RWPE2 (cell line): ENCODE data around the gene PPP6R3.

ENCODE experiments used
- ATAC-seq: fragments of 200-7000 bp; cut with Tn5 transposase; 3 replicates; pipeline ENCODE4 v1.9.1; 2021; ENCODE audit warnings: low read depth
- DNase-seq: peaks from one replicate; pipeline ENCODE4 v3.0.0-alpha.2; 2020; ENCODE audit warnings: low spot score
- H3K27ac ChIP-seq: fragments of 450-650 bp; 2 replicates; pipeline ENCODE4 v1.5.1; 2017; ENCODE audit warnings: mild to moderate bottlenecking; ENCODE audit not compliant: poor library complexity, severe bottlenecking
- H3K27me3 ChIP-seq: fragments of 250-450 bp; sonication (Bioruptor Pico); 2 replicates; pipeline ENCODE4 v1.5.1; 2021; ENCODE audit warnings: mild to moderate bottlenecking, moderate library complexity; ENCODE audit not compliant: insufficient read depth, poor library complexity, severe bottlenecking
- H3K36me3 ChIP-seq: fragments of 250-450 bp; sonication (Bioruptor Pico); 2 replicates; pipeline ENCODE4 v1.5.1; 2020; ENCODE audit warnings: low read depth, mild to moderate bottlenecking, moderate library complexity
- H3K4me1 ChIP-seq: fragments of 250-450 bp; sonication (Bioruptor Pico); 2 replicates; pipeline ENCODE4 v1.5.1; 2021; ENCODE audit warnings: mild to moderate bottlenecking, moderate library complexity; ENCODE audit not compliant: insufficient read depth, poor library complexity, severe bottlenecking
- H3K4me3 ChIP-seq: fragments of 250-450 bp; sonication (Bioruptor Pico); 2 replicates; pipeline ENCODE4 v1.5.1; 2021; ENCODE audit warnings: mild to moderate bottlenecking, moderate library complexity; ENCODE audit not compliant: severe bottlenecking
- H3K9me3 ChIP-seq: fragments of 250-450 bp; sonication (Bioruptor Pico); 2 replicates; pipeline ENCODE4 v1.5.1; 2021; ENCODE audit warnings: mild to moderate bottlenecking, moderate library complexity; ENCODE audit not compliant: severe bottlenecking
- TF ChIP-seq, protein P1 (sequence below): fragments of 450-650 bp; IDR thresholded peaks from one replicate; pipeline ENCODE4 v1.5.1; 2017; ENCODE audit warnings: mild to moderate bottlenecking, moderate library complexity; ENCODE audit not compliant: poor library complexity, severe bottlenecking

Gene PPP6R3

DNA sequence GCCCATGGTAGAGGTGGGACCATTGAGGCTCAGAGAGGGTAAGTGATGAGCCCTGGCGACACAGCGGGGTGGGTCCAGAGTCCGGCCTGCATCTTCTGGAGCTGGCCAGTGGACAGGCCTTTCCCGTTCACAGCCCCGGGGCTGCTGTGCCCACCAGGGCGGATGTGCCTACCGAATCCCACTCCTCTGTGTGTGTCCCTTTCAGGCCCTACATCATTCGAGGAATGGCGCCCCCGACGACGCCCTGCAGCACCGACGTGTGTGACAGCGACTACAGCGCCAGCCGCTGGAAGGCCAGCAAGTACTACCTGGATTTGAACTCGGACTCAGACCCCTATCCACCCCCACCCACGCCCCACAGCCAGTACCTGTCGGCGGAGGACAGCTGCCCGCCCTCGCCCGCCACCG lies 11.9 kb upstream of the PPP6R3 start:
- no peaks in the 10 kb centered on the region for H3K27me3 ChIP-seq
- H3K4me3 ChIP-seq, result no peak overlapping the region
- no peaks in the 10 kb centered on the region for H3K9me3 ChIP-seq
- H3K36me3 ChIP-seq, result peaks cover 13% of the 10 kb centered on the region
- DNase-seq (no peak), ATAC-seq (no peak)
- no peak overlapping the region for H3K27ac ChIP-seq
- TF ChIP-seq, protein P1, sequence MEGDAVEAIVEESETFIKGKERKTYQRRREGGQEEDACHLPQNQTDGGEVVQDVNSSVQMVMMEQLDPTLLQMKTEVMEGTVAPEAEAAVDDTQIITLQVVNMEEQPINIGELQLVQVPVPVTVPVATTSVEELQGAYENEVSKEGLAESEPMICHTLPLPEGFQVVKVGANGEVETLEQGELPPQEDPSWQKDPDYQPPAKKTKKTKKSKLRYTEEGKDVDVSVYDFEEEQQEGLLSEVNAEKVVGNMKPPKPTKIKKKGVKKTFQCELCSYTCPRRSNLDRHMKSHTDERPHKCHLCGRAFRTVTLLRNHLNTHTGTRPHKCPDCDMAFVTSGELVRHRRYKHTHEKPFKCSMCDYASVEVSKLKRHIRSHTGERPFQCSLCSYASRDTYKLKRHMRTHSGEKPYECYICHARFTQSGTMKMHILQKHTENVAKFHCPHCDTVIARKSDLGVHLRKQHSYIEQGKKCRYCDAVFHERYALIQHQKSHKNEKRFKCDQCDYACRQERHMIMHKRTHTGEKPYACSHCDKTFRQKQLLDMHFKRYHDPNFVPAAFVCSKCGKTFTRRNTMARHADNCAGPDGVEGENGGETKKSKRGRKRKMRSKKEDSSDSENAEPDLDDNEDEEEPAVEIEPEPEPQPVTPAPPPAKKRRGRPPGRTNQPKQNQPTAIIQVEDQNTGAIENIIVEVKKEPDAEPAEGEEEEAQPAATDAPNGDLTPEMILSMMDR, result no peak
- H3K4me1 ChIP-seq, result no peaks in the 10 kb centered on the region

- Histone ChIP-seq H3K36me3 (peaks cover 13% of the 10 kb centered on the region), H3K4me3 (no peak overlapping the region), H3K27me3 (no peaks in the 10 kb centered on the region), H3K27ac (no peak overlapping the region), H3K9me3 (no peaks in the 10 kb centered on the region), H3K4me1 (no peaks in the 10 kb centered on the region)
- ATAC-seq (no peak), DNase-seq (no peak)
- TF ChIP-seq, protein P1, result no peak
These were observed 10.6 kb upstream of the PPP6R3 start for GRCh38 chr11:68449951-68450350.

DNA sequence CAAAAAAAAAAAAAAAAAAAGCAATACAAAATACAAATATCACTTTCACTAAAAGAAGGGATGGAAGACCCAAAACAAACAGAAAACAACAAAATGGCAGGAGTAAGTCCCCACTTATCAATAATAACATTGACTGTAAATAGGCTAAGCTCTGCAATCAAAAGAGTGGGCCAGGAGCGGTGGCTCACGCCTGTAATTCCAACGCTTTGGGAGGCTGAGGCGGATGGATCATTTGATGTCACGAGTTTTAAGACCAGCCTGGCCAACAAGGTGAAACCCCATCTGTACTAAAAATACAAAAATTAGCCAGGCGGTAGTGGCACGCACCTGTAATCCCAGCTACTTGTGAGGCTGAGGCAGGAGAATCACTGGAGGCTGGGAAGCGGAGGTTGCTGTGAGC lies 9.8 kb upstream of the PPP6R3 start:
- DNase-seq, result no peak
- TF ChIP-seq, protein P1, result no peak
- H3K9me3 ChIP-seq, result no peaks in the 10 kb centered on the region

DNA sequence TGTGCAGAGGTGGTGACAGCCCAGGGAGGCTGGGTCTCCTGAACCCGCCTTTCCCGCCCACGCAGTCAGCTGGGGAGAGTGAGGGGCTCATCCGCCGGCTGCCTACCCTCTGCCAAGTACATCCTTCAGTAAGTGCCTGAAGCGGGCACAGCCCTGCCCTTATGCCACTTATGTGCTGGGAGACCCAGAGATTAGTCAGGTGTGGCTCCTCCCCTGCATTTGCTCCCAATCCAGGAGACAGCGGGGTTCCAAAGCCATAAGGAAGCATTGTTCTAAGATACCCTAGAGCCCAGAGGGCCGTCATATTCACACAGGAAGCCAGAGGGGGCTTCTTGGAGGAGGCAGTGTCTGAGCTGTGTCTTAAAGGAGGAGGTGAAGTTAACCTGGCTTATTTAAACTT lies 5.8 kb upstream of the PPP6R3 start:
- DNase-seq (no peak), ATAC-seq (peak; percentile 46)
- H3K4me3 ChIP-seq, result no peak overlapping the region
- TF ChIP-seq, protein P1, result no peak
- no peaks in the 10 kb centered on the region for H3K27me3 ChIP-seq
- H3K36me3 ChIP-seq, result no peaks in the 10 kb centered on the region
- H3K9me3 ChIP-seq, result no peaks in the 10 kb centered on the region
- no peaks in the 10 kb centered on the region for H3K4me1 ChIP-seq
- H3K27ac ChIP-seq, result no peak overlapping the region

More for the DNA sequence above, 9.8 kb upstream of the PPP6R3 start:
- no peak for ATAC-seq
- H3K36me3 ChIP-seq, result peaks cover 13% of the 10 kb centered on the region
- no peak overlapping the region for H3K4me3 ChIP-seq
- no peak overlapping the region for H3K27ac ChIP-seq
- H3K27me3 ChIP-seq, result no peaks in the 10 kb centered on the region
- H3K4me1 ChIP-seq, result no peaks in the 10 kb centered on the region

- H3K4me1 ChIP-seq, result no peaks in the 10 kb centered on the region
- no peak overlapping the region for H3K27ac ChIP-seq
- no peak overlapping the region for H3K4me3 ChIP-seq
- no peaks in the 10 kb centered on the region for H3K27me3 ChIP-seq
- ATAC-seq (no peak), DNase-seq (no peak)
- no peaks in the 10 kb centered on the region for H3K9me3 ChIP-seq
- no peaks in the 10 kb centered on the region for H3K36me3 ChIP-seq
- TF ChIP-seq, protein P1, result no peak
These were observed 5.1 kb upstream of the PPP6R3 start for GRCh38 chr11:68455485-68455884.
